MCF 10A (cell line): ENCODE data around the gene NDUFC2. TPM values are rescaled to one million over a fixed set of nuclear protein-coding genes. Genes with fewer than 3 reads are reported as not detected.

Source experiments
- BruUV-seq: library from RNA; stranded (reverse); fragments of 400-500 nt; replicated peaks from 2 replicates; lab custom pipeline; 2021; lab: Mats Ljungman, UMichigan
- CTCF ChIA-PET: fragments of 300-600 bp; sonication (Branson Sonifier 250); formaldehyde crosslinking; extraction: SDS; loops from one replicate; lab custom pipeline; 2021; ENCODE audit warnings: antibody characterized with exemption, inconsistent platforms; lab: Yijun Ruan, JAX
- POLR2A ChIA-PET: fragments of 300-600, 350-650 bp; sonication (Branson Sonifier 250); formaldehyde crosslinking; extraction: SDS; loops from one replicate; lab custom pipeline; 2020; ENCODE audit warnings: antibody characterized with exemption, inconsistent platforms; lab: Yijun Ruan, JAX
- DNase-seq: peaks from one replicate; pipeline ENCODE4 v3.0.0-alpha.2; 2018; ENCODE audit not compliant: unreplicated experiment
- H3K27ac Mint-ChIP-seq: one replicate; pipeline ENCODE4 v1.8.0; 2022; ENCODE audit warnings: mild to moderate bottlenecking, low read depth, mixed read lengths; ENCODE audit not compliant: unreplicated experiment
- H3K27me3 Mint-ChIP-seq: one replicate; pipeline ENCODE4 v1.8.0; 2022; ENCODE audit warnings: mixed read lengths; ENCODE audit not compliant: insufficient read depth, unreplicated experiment
- H3K36me3 Mint-ChIP-seq: one replicate; pipeline ENCODE4 v1.8.0; 2022; ENCODE audit warnings: mild to moderate bottlenecking, moderate library complexity, mixed read lengths; ENCODE audit not compliant: insufficient read depth, unreplicated experiment
- H3K4me1 Mint-ChIP-seq: one replicate; pipeline ENCODE4 v1.8.0; 2022; ENCODE audit warnings: mixed read lengths; ENCODE audit not compliant: insufficient read depth, unreplicated experiment
- H3K4me3 Mint-ChIP-seq: one replicate; pipeline ENCODE4 v1.8.0; 2022; ENCODE audit warnings: mild to moderate bottlenecking, moderate library complexity, mixed read lengths; ENCODE audit not compliant: unreplicated experiment
- H3K9me3 Mint-ChIP-seq: one replicate; pipeline ENCODE4 v1.8.0; 2022; ENCODE audit warnings: mixed read lengths; ENCODE audit not compliant: unreplicated experiment
- CTCF ChIP-seq: fragments of 200-600 bp; IDR thresholded peaks from one replicate; pipeline ENCODE4 v1.8.0; 2022; ENCODE audit warnings: antibody characterized with exemption, mild to moderate bottlenecking; ENCODE audit not compliant: unreplicated experiment
- intact Hi-C: fragments of 100-400 bp; cut with micrococcal nuclease; formaldehyde crosslinking; loops from 2 replicates; pipeline ENCODE4 v1.14.1; 2022
- total RNA-seq: library from RNA; stranded (reverse); gene quantifications from 2 replicates; pipeline ENCODE4 v1.2.3, GENCODE V29; 2022

NDUFC2 gene
- total RNA-seq, 1 experiment from 2014 or later = 186 TPM

GRCh38 chr11:78048561-78048960, 31.1 kb downstream of the NDUFC2 start:
- POLR2A ChIA-PET = interaction anchor here (0.5 to 0.6 kb wide), 2 partner anchors 24 to 492 kb away, joined by 3 to 4 read pairs; no protein-coding TSS in a partner anchor
- Mint-ChIP-seq H3K4me3 (no peak overlapping the region), H3K36me3 (no peaks in the 10 kb centered on the region), H3K4me1 (peaks cover 14% of the 10 kb centered on the region), H3K9me3 (no peaks in the 10 kb centered on the region), H3K27me3 (no peaks in the 10 kb centered on the region), H3K27ac (no peak overlapping the region)
- CTCF ChIA-PET = interaction anchor here (0.6 to 2.0 kb wide), 4 partner anchors 49 to 90 kb away, joined by 3 to 7 read pairs (median 4); no protein-coding TSS in a partner anchor
- BruUV-seq = no TSS peak
- intact Hi-C loops = no loop called here
- DNase-seq = no peak
- TF ChIP-seq CTCF = no peak

GRCh38 chr11:78046486-78046854, 33.2 kb downstream of the NDUFC2 start:
- H3K27me3 Mint-ChIP-seq = no peaks in the 10 kb centered on the region
- no peak for TF ChIP-seq CTCF
- intact Hi-C loops = loop anchor here (2.0 kb wide), 1 partner anchor 226 kb away; the partner anchor contains the start of genes AAMDC and RSF1
- peak overlapping the region; percentile 59 for H3K4me3 Mint-ChIP-seq
- ChIA-PET POLR2A (interaction anchor here (0.7 to 4.1 kb wide), 4 partner anchors 15 to 142 kb away, joined by 3 to 30 read pairs (median 6); partner anchors contain the start of genes INTS4, KCTD21, NDUFC2 and USP35), CTCF (interaction anchor here (0.5 to 3.3 kb wide), 28 partner anchors 11 to 1162 kb away, joined by 3 to 34 read pairs (median 4); partner anchors contain the start of genes INTS4, NDUFC2 and RSF1)
- no TSS peak for BruUV-seq
- no peak for DNase-seq
- no peaks in the 10 kb centered on the region for H3K9me3 Mint-ChIP-seq
- no peak overlapping the region for H3K27ac Mint-ChIP-seq
- no peaks in the 10 kb centered on the region for H3K36me3 Mint-ChIP-seq
- H3K4me1 Mint-ChIP-seq = peaks cover 14% of the 10 kb centered on the region

GRCh38 chr11:78045851-78046485, 33.7 kb downstream of the NDUFC2 start:
- peak; percentile 69 for DNase-seq
- H3K4me3 Mint-ChIP-seq = peak overlapping the region; percentile 59
- intact Hi-C loops = loop anchor here (2.0 kb wide), 1 partner anchor 225 kb away; the partner anchor contains the start of genes AAMDC and RSF1
- no peaks in the 10 kb centered on the region for H3K9me3 Mint-ChIP-seq
- peak; percentile 93 for TF ChIP-seq CTCF
- H3K27me3 Mint-ChIP-seq = no peaks in the 10 kb centered on the region
- ChIA-PET POLR2A (interaction anchor here (0.7 to 4.1 kb wide), 3 partner anchors 34 to 142 kb away, joined by 4 to 30 read pairs (median 7); partner anchors contain the start of genes INTS4, KCTD21, NDUFC2 and USP35), CTCF (interaction anchor here (0.5 to 3.3 kb wide), 34 partner anchors 9 to 1162 kb away, joined by 3 to 34 read pairs (median 4); partner anchors contain the start of genes INTS4, NDUFC2 and RSF1)
- no peak overlapping the region for H3K27ac Mint-ChIP-seq
- H3K36me3 Mint-ChIP-seq = no peaks in the 10 kb centered on the region
- peaks cover 9% of the 10 kb centered on the region for H3K4me1 Mint-ChIP-seq
- no TSS peak for BruUV-seq

GRCh38 chr11:78044706-78045105, 35.0 kb downstream of the NDUFC2 start:
- no peak for DNase-seq
- Mint-ChIP-seq H3K27me3 (no peaks in the 10 kb centered on the region), H3K9me3 (no peaks in the 10 kb centered on the region), H3K4me1 (peaks cover 14% of the 10 kb centered on the region), H3K4me3 (no peak overlapping the region), H3K27ac (no peak overlapping the region), H3K36me3 (no peaks in the 10 kb centered on the region)
- ChIA-PET CTCF (interaction anchor here (0.6 to 3.3 kb wide), 16 partner anchors 9 to 1449 kb away, joined by 3 to 34 read pairs (median 5); partner anchors contain the start of genes INTS4 and NDUFC2), POLR2A (interaction anchor here (0.8 to 4.1 kb wide), 2 partner anchors 49 to 531 kb away, joined by 3 to 30 read pairs; partner anchors contain the start of gene INTS4)
- intact Hi-C loops = no loop called here
- no peak for TF ChIP-seq CTCF
- BruUV-seq = no TSS peak
